Heart right ventricle (tissue), 16 donors: ENCODE data around the gene PODXL. TPM values are rescaled to one million over a fixed set of nuclear protein-coding genes. Genes with fewer than 3 reads are reported as not detected.

Experiments
- ATAC-seq, 8 donors: fragments of 200-7000 bp; cut with Tn5 transposase; one replicate each; pipeline ENCODE4 v1.9.1; 2020; ENCODE audit warnings: mild to moderate bottlenecking in 8 of 8, moderate library complexity in 8 of 8, moderate number of reproducible peaks in 1 of 8
- DNase-seq, 2 donors: peaks; one replicate each; pipeline ENCODE4 v3.0.0-alpha.2; 2020
- H3K27ac ChIP-seq, 10 donors: fragments of 200-600 bp; sonication (generic) in 2 of 10; one replicate each; pipeline versions ENCODE4 v1.5.0 to v1.8.0; 2020 to 2022; ENCODE audit warnings: mild to moderate bottlenecking in 3 of 10
- H3K27me3 ChIP-seq, 7 donors: fragments of 200-600 bp; one replicate each; pipeline ENCODE4 v1.8.0; 2021 to 2022; ENCODE audit warnings: mild to moderate bottlenecking in 2 of 7
- H3K36me3 ChIP-seq, 9 donors: fragments of 200-600 bp; sonication (generic) in 1 of 9; one replicate each; pipeline versions ENCODE4 v1.5.0 to v1.8.0; 2020 to 2022; ENCODE audit warnings: mild to moderate bottlenecking in 2 of 9
- H3K4me1 ChIP-seq, 9 donors: fragments of 200-600 bp; sonication (generic) in 1 of 9; one replicate each; pipeline versions ENCODE4 v1.5.0 to v1.8.0; 2020 to 2022; ENCODE audit warnings: mild to moderate bottlenecking in 4 of 9
- H3K4me3 ChIP-seq, 10 donors: fragments of 200-600 bp; sonication (generic) in 2 of 10; one replicate each; pipeline versions ENCODE4 v1.5.0 to v1.8.0; 2020 to 2022; ENCODE audit warnings: mild to moderate bottlenecking in 7 of 10, moderate library complexity in 2 of 10
- H3K9me3 ChIP-seq, 11 donors: fragments of 200-600 bp in 10 of 11; sonication (generic) in 2 of 11; one replicate each; pipeline versions ENCODE4 v1.5.0 to v1.8.0; 2013 to 2022; ENCODE audit warnings: mild to moderate bottlenecking in 2 of 11, control low read depth in 1 of 11, moderate library complexity in 1 of 11
- WGBS, 2 donors: extraction: QIAGEN DNeasy Blood & Tissue Kit; methylation state at CpG; one replicate each; pipeline ENCODE4 v1.1.7; 2013; ENCODE audit warnings: inconsistent platforms in 1 of 2; 5-methylcytosine and 5-hydroxymethylcytosine counted together
- intact Hi-C, 10 donors: fragments of 100-400 bp; cut with DNase I; formaldehyde crosslinking; loops; one replicate each; pipeline versions ENCODE4 v1.11.1 to v1.14.2; 2022
- polyA plus RNA-seq, 2 donors: library from polyadenylated mRNA; stranded (reverse); fragments of 200-250 nt; gene quantifications; one replicate each; pipeline ENCODE4 v1.2.3, GENCODE V29; 2013
- total RNA-seq, 10 donors: library from RNA; stranded (reverse); fragmentation: NEBNext Ultra II Directional in 3 of 10; extraction: Animal tissue kit (Norgen Biotek cat#: 25700) in 3 of 10; gene quantifications; one replicate each; pipeline versions ENCODE4 v1.2.1 to v1.2.4, GENCODE V29; 2021 to 2023
- TF ChIP-seq, protein P1 (sequence below), 9 donors: fragments of 200-600 bp; sonication (generic) in 2 of 9; IDR thresholded peaks; one replicate each; pipeline versions ENCODE4 v1.5.0 to v1.8.0; 2021 to 2022; ENCODE audit warnings: antibody characterized with exemption in 9 of 9, mild to moderate bottlenecking in 5 of 9, moderate library complexity in 1 of 9
- donor health status: Arrhythmogenic right ventricular cardiomyopathy.
- donor health status: ischemic (EF 13 %, LVEDD 7.1; RV severe dilation, severe dysfunction).
- donor health status: healthy with polysubstance abuse.
- donor health status: DM: no; HTN: yes; CAD: no.
- donor health status: DM: no; HTN: no; CAD: no.
- donor health status: ischemic (EF 25% LVEDD 6.9; RV normal size, moderate dysfunction).
- donor health status: ischemic (EF 25% LVEDD 5.7; RV mildly dilated, moderate dysfunction).
- donor health status: healthy.
- donor health status: DM: yes; HTN: yes; CAD: no.
- donor health status: Ischemic cardiomyopathy.
- donor health status: ischemic (EF 35%, LVEDD 5.7; RV mildly dilated, moderate dysfunction).
- donor health status: nonischemic (EF 11% LVEDD 7.7; RV severe dilation, severe dysfunction).
- donor health status: DM: yes; HTN: yes; CAD: no.
- donor health status: PGD.
- donor health status: ischemic (EF 29% LVEDD 5.4; RV normal size, mild dysfunction).
- donor health status: nonischemic (EF 23%, LVEDD 6.1; RV moderate dilation, normal function).

PODXL gene
- total and polyA plus RNA-seq, 12 donors, result 34.4 to 162 (median 65.2) TPM

DNA sequence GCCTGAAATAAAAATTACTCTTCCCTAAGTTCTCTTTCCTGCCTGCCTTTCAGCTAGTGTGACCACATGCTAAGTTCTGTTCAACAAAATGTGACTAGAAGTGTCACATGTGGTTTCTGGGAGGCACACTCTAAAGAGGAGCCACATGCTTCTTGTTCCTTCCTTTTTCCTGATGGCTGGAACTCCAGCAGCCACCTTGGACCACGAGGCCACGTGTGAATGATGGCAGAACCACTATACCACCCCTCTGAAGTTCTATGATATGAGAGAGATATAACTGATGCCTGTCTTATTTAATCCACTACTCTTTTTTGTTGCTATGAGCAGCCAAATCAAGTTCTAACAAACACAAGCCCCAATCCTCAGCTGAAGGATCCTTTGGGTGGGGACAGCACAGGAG, 8.1 kb downstream of the PODXL start:
- no peaks in the 10 kb centered on the region for H3K9me3 ChIP-seq
- WGBS, 2 donors, result 66 to 82% methylated on average over 2 of the region's 2 CpGs
- peak overlapping the region in 2 of 10 donors; percentile 26 to 60 for H3K27ac ChIP-seq
- H3K4me1 ChIP-seq, result peaks cover 13 to 97% (median 42%) of the 10 kb centered on the region in 9 donors
- no peaks in the 10 kb centered on the region for H3K27me3 ChIP-seq
- H3K36me3 ChIP-seq, result peaks cover 0 to 15% (median 0%) of the 10 kb centered on the region in 9 donors
- TF ChIP-seq, protein P1, sequence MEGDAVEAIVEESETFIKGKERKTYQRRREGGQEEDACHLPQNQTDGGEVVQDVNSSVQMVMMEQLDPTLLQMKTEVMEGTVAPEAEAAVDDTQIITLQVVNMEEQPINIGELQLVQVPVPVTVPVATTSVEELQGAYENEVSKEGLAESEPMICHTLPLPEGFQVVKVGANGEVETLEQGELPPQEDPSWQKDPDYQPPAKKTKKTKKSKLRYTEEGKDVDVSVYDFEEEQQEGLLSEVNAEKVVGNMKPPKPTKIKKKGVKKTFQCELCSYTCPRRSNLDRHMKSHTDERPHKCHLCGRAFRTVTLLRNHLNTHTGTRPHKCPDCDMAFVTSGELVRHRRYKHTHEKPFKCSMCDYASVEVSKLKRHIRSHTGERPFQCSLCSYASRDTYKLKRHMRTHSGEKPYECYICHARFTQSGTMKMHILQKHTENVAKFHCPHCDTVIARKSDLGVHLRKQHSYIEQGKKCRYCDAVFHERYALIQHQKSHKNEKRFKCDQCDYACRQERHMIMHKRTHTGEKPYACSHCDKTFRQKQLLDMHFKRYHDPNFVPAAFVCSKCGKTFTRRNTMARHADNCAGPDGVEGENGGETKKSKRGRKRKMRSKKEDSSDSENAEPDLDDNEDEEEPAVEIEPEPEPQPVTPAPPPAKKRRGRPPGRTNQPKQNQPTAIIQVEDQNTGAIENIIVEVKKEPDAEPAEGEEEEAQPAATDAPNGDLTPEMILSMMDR (IDR thresholded peaks at IDR 0.05), result no peak
- intact Hi-C loops, result loop anchor here in 4 of 10 donors (5.0 to 10.0 kb wide), 2 partner anchors 104 to 106 kb away; no protein-coding TSS in a partner anchor
- no peak for DNase-seq
- no peak overlapping the region for H3K4me3 ChIP-seq
- ATAC-seq, result no peak

DNA sequence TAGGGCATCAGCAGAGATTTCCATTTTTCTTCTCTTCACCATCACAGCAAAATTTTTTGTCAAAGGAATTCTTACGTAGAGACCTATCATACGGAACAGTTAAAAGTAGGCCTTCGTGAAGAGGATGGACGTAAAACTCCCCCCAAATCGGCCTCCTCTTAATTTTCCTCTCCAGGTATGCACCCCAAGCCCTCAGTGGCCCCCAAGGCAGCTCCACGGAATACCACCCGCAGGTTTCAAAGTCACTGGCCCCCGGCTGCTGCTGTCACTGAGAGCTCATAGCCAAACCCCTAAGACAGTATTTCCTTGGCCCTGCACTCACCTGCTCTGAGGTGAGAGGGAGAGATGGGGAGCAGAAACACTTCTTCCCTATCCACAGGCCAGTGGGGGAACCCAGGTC, 8.8 kb downstream of the PODXL start:
- peaks cover 12 to 97% (median 47%) of the 10 kb centered on the region in 9 donors for H3K4me1 ChIP-seq
- intact Hi-C loops, result loop anchor here in 6 of 10 donors (2.0 to 10.0 kb wide), 3 partner anchors 105 to 107 kb away; no protein-coding TSS in a partner anchor
- peaks cover 0 to 21% (median 0%) of the 10 kb centered on the region in 9 donors for H3K36me3 ChIP-seq

DNA sequence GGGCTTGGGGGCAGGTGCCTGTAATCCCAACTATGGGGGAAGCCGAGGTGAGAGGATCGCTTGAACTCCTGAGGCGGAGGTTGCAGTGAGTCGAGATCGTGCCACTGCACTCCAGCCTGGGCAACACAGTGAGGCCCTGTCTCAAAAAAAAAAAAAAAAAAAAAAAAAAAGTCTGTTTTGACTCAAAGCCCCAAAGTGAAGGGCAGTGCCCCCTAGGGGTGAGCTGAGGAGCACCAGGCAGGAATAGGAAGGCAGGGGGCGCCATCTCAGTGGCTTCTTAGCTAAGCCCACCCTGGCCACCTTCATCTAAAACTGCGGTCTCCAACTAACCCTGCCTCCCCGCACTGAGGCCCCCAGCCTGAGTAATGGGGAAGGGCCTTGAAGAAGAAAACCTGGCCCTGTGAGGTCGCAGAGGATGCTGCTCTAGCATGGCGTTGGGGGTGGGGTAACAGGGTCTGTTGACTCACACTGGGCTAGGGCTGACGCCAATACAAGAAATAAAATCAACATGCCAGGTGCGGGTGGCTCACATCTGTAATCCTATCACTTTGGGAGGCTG, 9.8 kb downstream of the PODXL start:
- intact Hi-C loops, result loop anchor here in 6 of 10 donors (2.0 to 10.0 kb wide), 3 partner anchors 106 to 108 kb away; no protein-coding TSS in a partner anchor

More for the DNA sequence above, 8.8 kb downstream of the PODXL start:
- WGBS, 2 donors, result 78 to 87% methylated on average over 8 of the region's 8 CpGs
- peak overlapping the region in 4 of 10 donors; percentile 1 to 60 (median 30) for H3K27ac ChIP-seq
- no peak overlapping the region for H3K4me3 ChIP-seq
- TF ChIP-seq, protein P1 (IDR thresholded peaks at IDR 0.05), result no peak
- DNase-seq (no peak), ATAC-seq (no peak)
- no peaks in the 10 kb centered on the region for H3K27me3 ChIP-seq
- H3K9me3 ChIP-seq, result no peaks in the 10 kb centered on the region

DNA sequence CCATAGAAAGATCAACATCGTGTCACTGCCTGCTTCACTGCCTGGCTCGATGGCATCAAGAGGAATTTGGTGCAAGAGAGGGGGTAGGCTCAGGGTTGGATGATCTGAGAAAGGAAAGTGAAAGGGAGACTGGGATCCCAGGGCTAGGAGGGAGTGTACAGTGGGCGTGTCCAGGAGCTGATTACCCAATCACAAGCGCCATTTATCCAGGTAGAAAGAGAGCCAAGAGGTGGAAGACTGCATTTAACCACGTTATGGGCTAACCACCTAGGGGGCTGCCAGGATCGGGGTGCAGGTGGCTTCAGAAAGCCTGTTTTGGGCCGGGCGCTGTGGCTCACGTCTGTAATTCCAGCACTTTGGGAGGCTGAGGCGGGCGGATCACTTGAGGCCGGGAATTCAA, 10.3 kb downstream of the PODXL start:
- ATAC-seq, result peak in 1 of 8 donors; percentile 14
- TF ChIP-seq, protein P1 (IDR thresholded peaks at IDR 0.05), result no peak
- H3K27me3 ChIP-seq, result no peaks in the 10 kb centered on the region
- intact Hi-C loops, result loop anchor here in 6 of 10 donors (2.0 to 10.0 kb wide), 3 partner anchors 106 to 109 kb away; no protein-coding TSS in a partner anchor
- H3K27ac ChIP-seq, result peak overlapping the region in 6 of 10 donors; percentile 16 to 92 (median 83)
- peaks cover 0 to 24% (median 0%) of the 10 kb centered on the region in 9 donors for H3K36me3 ChIP-seq
- 78 to 81% methylated on average over 12 of the region's 12 CpGs for WGBS, 2 donors
- peaks cover 4 to 97% (median 51%) of the 10 kb centered on the region in 9 donors for H3K4me1 ChIP-seq
- no peaks in the 10 kb centered on the region for H3K9me3 ChIP-seq
- DNase-seq, result no peak
- H3K4me3 ChIP-seq, result no peak overlapping the region

More for the DNA sequence above, 9.8 kb downstream of the PODXL start:
- H3K27ac ChIP-seq, result peak overlapping the region in 5 of 10 donors; percentile 21 to 92 (median 83)
- H3K9me3 ChIP-seq, result no peaks in the 10 kb centered on the region
- no peak for DNase-seq
- TF ChIP-seq, protein P1 (IDR thresholded peaks at IDR 0.05), result peak; percentile 18 to 74 (median 63)
- H3K4me3 ChIP-seq, result no peak overlapping the region
- no peaks in the 10 kb centered on the region for H3K27me3 ChIP-seq
- peak in 1 of 8 donors; percentile 12 for ATAC-seq
- WGBS, 2 donors, result 83 to 85% methylated on average over 12 of the region's 12 CpGs
- H3K4me1 ChIP-seq, result peaks cover 9 to 97% (median 53%) of the 10 kb centered on the region in 9 donors
- peaks cover 0 to 24% (median 0%) of the 10 kb centered on the region in 9 donors for H3K36me3 ChIP-seq
